Measurements from ENCODE around the gene NUF2. TPM values are rescaled to one million over a fixed set of nuclear protein-coding genes. Genes with fewer than 3 reads are reported as not detected.

NUF2 gene
- total and polyA plus RNA-seq, 2 of the 8 experiments (the other 6 are each of a cell fraction or from before 2014, with no cell fraction given): 12.1 to 28.3 TPM

- TF ChIP-seq CHD7 (IDR thresholded peaks at IDR 0.05; ENCODE audit: insufficient replicate concordance, low read length): no peak
- TF ChIP-seq SUZ12 (IDR thresholded peaks at IDR 0.05; ENCODE audit: low read length): no peak
- TF ChIP-seq SIX5 (IDR thresholded peaks at IDR 0.05; ENCODE audit: low read depth, low read length): no peak
- TF ChIP-seq BCL11A (IDR thresholded peaks at IDR 0.05; ENCODE audit: low read depth in 2 of 2, low read length in 2 of 2): no peak
- no peak for TF ChIP-seq BACH1 (IDR thresholded peaks at IDR 0.05; ENCODE audit: low read length)
- no peak for TF ChIP-seq EZH2 (IDR thresholded peaks at IDR 0.05; ENCODE audit: low read depth, low read length, severe bottlenecking)
- TF ChIP-seq CTBP2 (IDR thresholded peaks at IDR 0.05; ENCODE audit: borderline replicate concordance, insufficient read depth, insufficient read length, low read length): no peak
- TF ChIP-seq EGR1 (IDR thresholded peaks at IDR 0.05; ENCODE audit: borderline replicate concordance, low read depth, low read length): no peak
- TF ChIP-seq SP1 (IDR thresholded peaks at IDR 0.05; ENCODE audit: low read depth, low read length): no peak
- TF ChIP-seq FOSL1 (IDR thresholded peaks at IDR 0.05; ENCODE audit: insufficient read depth, low read depth, low read length): no peak
- TF ChIP-seq KDM5A (IDR thresholded peaks at IDR 0.05; ENCODE audit: low read length): no peak
Observed at GRCh38 chr1:163307479-163308171, 14.1 kb upstream of the NUF2 start (continued).

All from H1 (cell line).